ENCODE results near the gene CATSPER4. TPM values are rescaled to one million over a fixed set of nuclear protein-coding genes. Genes with fewer than 3 reads are reported as not detected.

Gene CATSPER4
- total RNA-seq, 4 donors from 2014 or later: not detected

DNA sequence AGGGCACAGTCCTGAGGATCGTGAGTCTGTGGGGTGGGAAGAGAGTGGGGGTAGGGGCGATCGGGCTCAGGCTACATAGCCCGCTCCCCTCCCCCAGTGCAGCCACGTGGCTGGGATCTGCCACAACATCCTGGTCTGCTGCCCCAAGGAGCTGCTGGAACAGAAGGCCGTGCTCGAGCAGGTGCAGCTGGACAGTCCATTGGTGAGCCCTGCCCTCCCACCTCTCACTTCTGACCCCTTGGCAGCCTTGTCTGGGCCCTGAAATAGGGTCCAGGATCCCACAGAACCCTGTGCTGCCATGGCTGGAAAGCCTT is 8.1 kb upstream of the CATSPER4 start:
- no peak for TF ChIP-seq POLR2A (IDR thresholded peaks at IDR 0.05)
- TF ChIP-seq, protein P1, sequence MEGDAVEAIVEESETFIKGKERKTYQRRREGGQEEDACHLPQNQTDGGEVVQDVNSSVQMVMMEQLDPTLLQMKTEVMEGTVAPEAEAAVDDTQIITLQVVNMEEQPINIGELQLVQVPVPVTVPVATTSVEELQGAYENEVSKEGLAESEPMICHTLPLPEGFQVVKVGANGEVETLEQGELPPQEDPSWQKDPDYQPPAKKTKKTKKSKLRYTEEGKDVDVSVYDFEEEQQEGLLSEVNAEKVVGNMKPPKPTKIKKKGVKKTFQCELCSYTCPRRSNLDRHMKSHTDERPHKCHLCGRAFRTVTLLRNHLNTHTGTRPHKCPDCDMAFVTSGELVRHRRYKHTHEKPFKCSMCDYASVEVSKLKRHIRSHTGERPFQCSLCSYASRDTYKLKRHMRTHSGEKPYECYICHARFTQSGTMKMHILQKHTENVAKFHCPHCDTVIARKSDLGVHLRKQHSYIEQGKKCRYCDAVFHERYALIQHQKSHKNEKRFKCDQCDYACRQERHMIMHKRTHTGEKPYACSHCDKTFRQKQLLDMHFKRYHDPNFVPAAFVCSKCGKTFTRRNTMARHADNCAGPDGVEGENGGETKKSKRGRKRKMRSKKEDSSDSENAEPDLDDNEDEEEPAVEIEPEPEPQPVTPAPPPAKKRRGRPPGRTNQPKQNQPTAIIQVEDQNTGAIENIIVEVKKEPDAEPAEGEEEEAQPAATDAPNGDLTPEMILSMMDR (IDR thresholded peaks at IDR 0.05): no peak
- Histone ChIP-seq H3K9me3 (no peaks in the 10 kb centered on the region), H3K27me3 (no peaks in the 10 kb centered on the region), H3K4me3 (no peak overlapping the region), H3K4me1 (no peaks in the 10 kb centered on the region), H3K36me3 (peaks cover 0 to 32% (median 0%) of the 10 kb centered on the region in 3 donors), H3K27ac (no peak overlapping the region)
- DNase-seq: no peak

DNA sequence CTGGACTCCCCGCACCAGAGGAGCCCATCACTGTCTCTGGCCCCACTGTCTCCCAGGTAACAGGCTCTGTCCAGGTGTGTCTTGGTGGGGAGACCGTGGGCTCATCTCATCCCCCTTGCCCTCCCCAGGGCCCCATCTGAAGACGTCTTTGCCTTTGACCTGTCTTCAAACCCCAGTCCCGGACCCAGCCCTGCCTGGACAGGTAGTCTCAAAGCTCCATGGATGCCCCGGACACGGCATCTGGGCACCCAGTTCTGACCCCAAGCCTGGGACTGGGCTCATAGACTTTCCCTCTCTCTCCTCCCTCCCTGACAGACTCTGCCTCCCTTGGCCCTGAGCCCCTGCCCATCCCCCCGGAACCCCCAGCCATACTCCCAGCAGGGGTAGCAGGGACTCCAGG is 6.3 kb upstream of the CATSPER4 start:
- no peak for TF ChIP-seq POLR2A (IDR thresholded peaks at IDR 0.05)
- TF ChIP-seq, protein P1 (IDR thresholded peaks at IDR 0.05): no peak
- Histone ChIP-seq H3K9me3 (no peaks in the 10 kb centered on the region), H3K27me3 (no peaks in the 10 kb centered on the region), H3K4me1 (no peaks in the 10 kb centered on the region), H3K4me3 (no peak overlapping the region), H3K36me3 (peaks cover 0 to 38% (median 0%) of the 10 kb centered on the region in 3 donors), H3K27ac (no peak overlapping the region)
- no peak for DNase-seq

DNA sequence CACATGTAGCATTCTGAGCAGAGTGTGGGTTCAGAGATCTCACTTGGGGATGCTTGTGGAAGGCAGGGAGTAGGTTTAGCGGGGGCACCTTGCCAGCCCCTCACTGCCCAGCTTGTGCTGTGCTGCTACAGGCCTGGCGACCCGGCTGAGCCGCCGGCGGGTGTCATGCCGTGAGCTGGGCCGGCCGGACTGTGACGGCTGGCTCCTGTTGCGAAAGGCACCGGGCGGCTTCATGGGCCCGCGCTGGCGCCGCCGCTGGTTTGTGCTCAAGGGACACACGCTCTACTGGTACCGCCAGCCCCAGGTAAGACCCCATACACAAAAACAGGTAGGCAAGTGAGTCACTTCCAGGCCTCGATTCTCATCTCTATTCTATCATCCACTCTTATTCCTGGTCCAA is 5.5 kb upstream of the CATSPER4 start:
- H3K27me3 ChIP-seq: no peaks in the 10 kb centered on the region
- no peak for TF ChIP-seq POLR2A (IDR thresholded peaks at IDR 0.05)
- TF ChIP-seq, protein P1 (IDR thresholded peaks at IDR 0.05): no peak
- H3K36me3 ChIP-seq: peaks cover 0 to 38% (median 0%) of the 10 kb centered on the region in 3 donors
- no peak overlapping the region for H3K4me3 ChIP-seq
- no peak for DNase-seq
- H3K9me3 ChIP-seq: no peaks in the 10 kb centered on the region
- no peaks in the 10 kb centered on the region for H3K4me1 ChIP-seq
- H3K27ac ChIP-seq: no peak overlapping the region

DNA sequence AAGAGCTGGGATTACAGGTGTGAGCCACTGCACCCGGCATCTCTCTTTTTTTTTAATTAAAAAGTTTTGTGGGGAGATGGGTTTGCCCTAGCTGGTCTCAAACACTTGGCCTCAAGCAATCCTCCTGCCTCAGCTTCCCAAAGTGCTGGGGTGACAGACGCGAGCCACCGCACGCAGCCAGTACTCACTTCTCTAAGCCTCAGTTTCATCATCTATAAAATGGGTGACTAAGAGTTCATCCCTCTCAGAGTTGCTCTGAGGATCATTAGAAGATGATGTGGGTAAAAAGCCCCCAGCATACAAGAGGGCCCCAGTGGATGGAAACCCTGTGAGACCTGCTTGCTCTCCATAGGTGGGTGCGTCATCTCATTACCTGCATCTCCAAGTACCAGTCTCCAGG is 2.5 kb upstream of the CATSPER4 start:
- DNase-seq: no peak
- Histone ChIP-seq H3K36me3 (peaks cover 0 to 24% (median 0%) of the 10 kb centered on the region in 3 donors), H3K9me3 (no peaks in the 10 kb centered on the region), H3K4me1 (no peaks in the 10 kb centered on the region), H3K27ac (no peak overlapping the region), H3K27me3 (no peaks in the 10 kb centered on the region), H3K4me3 (no peak overlapping the region)
- TF ChIP-seq POLR2A (IDR thresholded peaks at IDR 0.05): no peak
- TF ChIP-seq, protein P1 (IDR thresholded peaks at IDR 0.05): no peak

DNA sequence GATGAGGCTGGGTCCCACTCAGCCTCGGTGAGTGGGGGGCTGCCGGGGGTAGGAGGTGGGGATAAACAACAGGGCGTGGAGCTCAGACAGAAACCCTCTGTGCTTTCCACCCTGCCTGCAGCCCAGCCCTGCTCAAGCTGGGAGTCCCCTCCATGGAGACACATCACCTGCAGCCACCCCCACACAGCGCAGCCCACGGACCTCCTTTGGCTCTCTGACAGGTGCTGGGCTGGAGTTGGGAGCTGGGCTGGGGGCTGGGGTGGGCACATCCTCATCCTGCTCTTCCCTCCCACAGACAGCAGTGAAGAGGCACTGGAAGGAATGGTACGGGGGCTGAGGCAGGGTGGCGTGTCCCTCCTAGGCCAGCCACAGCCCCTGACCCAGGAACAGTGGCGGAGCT is 1.9 kb upstream of the CATSPER4 start:
- no peak overlapping the region for H3K4me3 ChIP-seq
- no peaks in the 10 kb centered on the region for H3K27me3 ChIP-seq
- TF ChIP-seq, protein P1 (IDR thresholded peaks at IDR 0.05): no peak
- no peak for TF ChIP-seq POLR2A (IDR thresholded peaks at IDR 0.05)
- DNase-seq: no peak
- no peaks in the 10 kb centered on the region for H3K9me3 ChIP-seq
- peaks cover 0 to 22% (median 0%) of the 10 kb centered on the region in 3 donors for H3K36me3 ChIP-seq
- no peaks in the 10 kb centered on the region for H3K4me1 ChIP-seq
- H3K27ac ChIP-seq: no peak overlapping the region

DNA sequence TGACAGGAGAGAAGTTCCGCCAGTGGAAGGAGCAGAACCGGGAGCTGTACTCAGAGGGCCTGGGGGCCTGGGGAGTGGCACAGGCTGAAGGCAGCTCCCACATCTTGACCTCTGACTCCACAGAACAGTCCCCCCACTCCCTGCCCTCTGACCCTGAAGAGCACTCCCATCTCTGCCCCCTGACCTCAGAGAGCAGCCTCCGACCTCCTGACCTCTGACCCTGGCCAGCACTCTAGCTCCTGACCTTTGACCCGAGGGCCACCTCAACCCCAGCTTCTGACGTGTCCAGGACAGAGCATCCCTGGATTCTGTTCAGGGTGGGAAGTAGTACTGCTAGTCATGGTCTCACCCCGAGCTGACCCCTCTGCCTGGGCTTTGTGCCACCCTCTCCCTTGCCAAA is 1.1 kb upstream of the CATSPER4 start:
- TF ChIP-seq, protein P1 (IDR thresholded peaks at IDR 0.05): no peak
- no peak for TF ChIP-seq POLR2A (IDR thresholded peaks at IDR 0.05)
- H3K27ac ChIP-seq: no peak overlapping the region
- H3K36me3 ChIP-seq: peaks cover 0 to 20% (median 0%) of the 10 kb centered on the region in 3 donors
- no peaks in the 10 kb centered on the region for H3K4me1 ChIP-seq
- no peaks in the 10 kb centered on the region for H3K27me3 ChIP-seq
- H3K4me3 ChIP-seq: no peak overlapping the region
- H3K9me3 ChIP-seq: no peaks in the 10 kb centered on the region
- DNase-seq: no peak
